ENCODE measurements around the gene CLCN5. TPM values are rescaled to one million over a fixed set of nuclear protein-coding genes. Genes with fewer than 3 reads are reported as not detected.

CLCN5 gene
- total RNA-seq, 1 donor from 2014 or later = 13.1 TPM

DNA sequence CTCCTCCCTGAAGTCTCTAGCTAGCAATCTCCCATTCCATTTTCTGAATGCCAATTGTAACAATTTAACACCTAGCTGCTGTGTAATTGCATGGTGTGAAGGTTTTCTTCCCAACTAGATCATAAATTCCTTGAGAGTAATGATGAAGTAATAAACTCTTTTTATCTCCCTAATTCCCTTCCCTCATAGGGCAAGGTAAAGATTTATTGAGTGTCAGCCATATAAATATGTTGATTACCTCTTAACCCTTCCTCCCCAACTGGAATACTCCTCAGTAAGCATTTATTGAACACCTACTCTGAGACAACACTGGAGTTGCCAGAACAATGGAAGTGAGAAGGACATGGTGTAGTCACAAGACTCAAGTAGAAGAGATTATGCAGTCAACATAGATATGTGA, 112.7 kb downstream of the CLCN5 start:
- H3K36me3 Mint-ChIP-seq (ENCODE audit: unreplicated experiment) = no peaks in the 10 kb centered on the region
- TF ChIP-seq, protein P1, sequence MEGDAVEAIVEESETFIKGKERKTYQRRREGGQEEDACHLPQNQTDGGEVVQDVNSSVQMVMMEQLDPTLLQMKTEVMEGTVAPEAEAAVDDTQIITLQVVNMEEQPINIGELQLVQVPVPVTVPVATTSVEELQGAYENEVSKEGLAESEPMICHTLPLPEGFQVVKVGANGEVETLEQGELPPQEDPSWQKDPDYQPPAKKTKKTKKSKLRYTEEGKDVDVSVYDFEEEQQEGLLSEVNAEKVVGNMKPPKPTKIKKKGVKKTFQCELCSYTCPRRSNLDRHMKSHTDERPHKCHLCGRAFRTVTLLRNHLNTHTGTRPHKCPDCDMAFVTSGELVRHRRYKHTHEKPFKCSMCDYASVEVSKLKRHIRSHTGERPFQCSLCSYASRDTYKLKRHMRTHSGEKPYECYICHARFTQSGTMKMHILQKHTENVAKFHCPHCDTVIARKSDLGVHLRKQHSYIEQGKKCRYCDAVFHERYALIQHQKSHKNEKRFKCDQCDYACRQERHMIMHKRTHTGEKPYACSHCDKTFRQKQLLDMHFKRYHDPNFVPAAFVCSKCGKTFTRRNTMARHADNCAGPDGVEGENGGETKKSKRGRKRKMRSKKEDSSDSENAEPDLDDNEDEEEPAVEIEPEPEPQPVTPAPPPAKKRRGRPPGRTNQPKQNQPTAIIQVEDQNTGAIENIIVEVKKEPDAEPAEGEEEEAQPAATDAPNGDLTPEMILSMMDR (IDR thresholded peaks at IDR 0.05) = no peak
- peaks cover 9% of the 10 kb centered on the region for H3K9me3 Mint-ChIP-seq (ENCODE audit: unreplicated experiment)
- DNase-seq (ENCODE audit: extremely low spot score, unreplicated experiment) = no peak
- H3K4me1 Mint-ChIP-seq (ENCODE audit: unreplicated experiment) = peaks cover 14% of the 10 kb centered on the region
- H3K27me3 Mint-ChIP-seq (ENCODE audit: unreplicated experiment) = no peaks in the 10 kb centered on the region
- H3K27ac Mint-ChIP-seq (ENCODE audit: unreplicated experiment) = no peak overlapping the region
- H3K4me3 Mint-ChIP-seq (ENCODE audit: unreplicated experiment) = no peak overlapping the region

DNA sequence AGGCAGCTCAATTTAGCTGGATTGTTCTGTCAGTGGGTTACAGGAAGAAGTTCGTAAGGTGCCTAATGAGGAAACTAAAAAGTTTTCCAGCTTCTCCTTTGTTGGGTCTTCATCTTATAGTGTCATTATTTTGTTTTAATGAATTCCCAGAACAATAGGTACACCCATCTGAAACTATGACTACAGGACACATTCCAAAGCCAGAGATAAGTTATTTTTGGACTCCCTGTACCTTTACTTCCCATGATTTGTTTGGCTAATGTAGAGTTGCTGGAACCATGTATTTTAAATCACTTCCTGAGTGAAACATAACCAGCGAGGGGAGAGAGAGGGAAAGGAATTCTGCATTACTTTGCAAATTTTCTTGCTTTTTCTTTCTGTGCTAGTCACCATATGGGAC, 114.0 kb downstream of the CLCN5 start:
- Mint-ChIP-seq H3K27me3 (ENCODE audit: unreplicated experiment) (no peaks in the 10 kb centered on the region), H3K36me3 (ENCODE audit: unreplicated experiment) (no peaks in the 10 kb centered on the region), H3K27ac (ENCODE audit: unreplicated experiment) (peak overlapping the region; percentile 35), H3K4me1 (ENCODE audit: unreplicated experiment) (peaks cover 14% of the 10 kb centered on the region), H3K4me3 (ENCODE audit: unreplicated experiment) (no peak overlapping the region), H3K9me3 (ENCODE audit: unreplicated experiment) (peaks cover 9% of the 10 kb centered on the region)
- TF ChIP-seq, protein P1 (IDR thresholded peaks at IDR 0.05) = no peak
- no peak for DNase-seq (ENCODE audit: extremely low spot score, unreplicated experiment)

DNA sequence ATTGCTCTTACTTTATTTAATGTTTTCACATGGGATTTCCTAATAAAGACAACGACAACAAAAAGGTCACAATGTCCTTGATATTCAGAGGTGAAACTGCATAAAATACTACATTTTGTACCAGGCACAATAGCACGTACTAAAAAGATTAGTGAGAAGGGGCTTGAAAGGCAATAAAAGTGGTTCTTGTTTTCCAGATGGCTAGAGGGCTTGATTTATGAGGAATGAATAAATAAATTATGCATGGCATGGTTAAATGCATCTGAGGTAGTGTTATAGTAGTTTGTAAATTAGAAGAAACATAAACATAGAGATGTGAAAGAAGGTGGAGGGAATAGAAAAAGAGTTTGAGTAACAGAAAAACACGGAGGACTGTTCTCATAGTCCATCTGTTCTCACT, 123.4 kb downstream of the CLCN5 start:
- Mint-ChIP-seq H3K4me1 (ENCODE audit: unreplicated experiment) (no peaks in the 10 kb centered on the region), H3K9me3 (ENCODE audit: unreplicated experiment) (peaks cover 7% of the 10 kb centered on the region), H3K4me3 (ENCODE audit: unreplicated experiment) (no peak overlapping the region)

DNA sequence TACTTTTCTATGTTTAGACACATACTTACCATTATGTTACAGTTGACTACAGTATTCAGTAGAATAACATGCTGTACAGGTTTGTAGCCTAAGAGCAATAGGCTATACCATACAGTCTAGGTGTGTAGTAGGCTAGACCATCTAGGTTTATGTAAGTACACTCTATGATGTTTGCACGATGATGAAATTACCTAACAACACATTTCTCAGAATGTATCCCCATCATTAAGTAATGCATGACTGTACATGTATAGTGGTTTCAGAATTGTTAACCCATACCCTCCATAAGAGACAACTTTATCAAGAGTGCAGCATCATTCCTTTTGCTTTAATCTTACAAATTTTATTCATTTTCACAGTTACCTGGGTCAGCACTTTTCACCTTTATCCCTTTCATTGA, 126.8 kb downstream of the CLCN5 start:
- Mint-ChIP-seq H3K4me1 (ENCODE audit: unreplicated experiment) (no peaks in the 10 kb centered on the region), H3K27ac (ENCODE audit: unreplicated experiment) (no peak overlapping the region), H3K4me3 (ENCODE audit: unreplicated experiment) (no peak overlapping the region), H3K9me3 (ENCODE audit: unreplicated experiment) (peaks cover 13% of the 10 kb centered on the region), H3K36me3 (ENCODE audit: unreplicated experiment) (no peaks in the 10 kb centered on the region), H3K27me3 (ENCODE audit: unreplicated experiment) (no peaks in the 10 kb centered on the region)
- TF ChIP-seq, protein P1 (IDR thresholded peaks at IDR 0.05) = no peak
- no peak for DNase-seq (ENCODE audit: extremely low spot score, unreplicated experiment)

More for the DNA sequence above, 123.4 kb downstream of the CLCN5 start:
- H3K27ac Mint-ChIP-seq (ENCODE audit: unreplicated experiment) = no peak overlapping the region
- DNase-seq (ENCODE audit: extremely low spot score, unreplicated experiment) = no peak
- H3K36me3 Mint-ChIP-seq (ENCODE audit: unreplicated experiment) = no peaks in the 10 kb centered on the region
- TF ChIP-seq, protein P1 (IDR thresholded peaks at IDR 0.05) = no peak
- H3K27me3 Mint-ChIP-seq (ENCODE audit: unreplicated experiment) = no peaks in the 10 kb centered on the region

DNA sequence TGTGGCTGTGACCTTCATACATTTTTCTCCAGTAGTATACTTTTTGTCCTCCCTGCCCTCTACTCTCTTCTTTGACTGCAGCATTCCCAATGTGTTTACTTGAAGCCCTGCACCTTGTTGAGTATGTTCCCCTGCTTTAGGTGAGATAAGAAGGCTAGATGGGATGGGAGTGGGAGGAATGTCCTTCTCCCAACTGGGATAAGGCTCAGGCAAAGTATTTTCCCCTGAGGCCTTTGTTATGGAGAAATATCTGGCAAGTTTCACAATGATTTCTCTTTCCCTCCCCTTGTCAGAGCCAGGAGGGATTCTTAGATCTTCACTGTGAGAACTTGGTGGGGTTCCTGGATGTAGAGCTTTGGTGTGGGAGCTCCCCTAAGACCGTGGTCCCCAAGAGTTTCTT, 131.8 kb downstream of the CLCN5 start:
- no peak for DNase-seq (ENCODE audit: extremely low spot score, unreplicated experiment)
- peaks cover 14% of the 10 kb centered on the region for H3K9me3 Mint-ChIP-seq (ENCODE audit: unreplicated experiment)
- TF ChIP-seq, protein P1 (IDR thresholded peaks at IDR 0.05) = no peak
- no peak overlapping the region for H3K27ac Mint-ChIP-seq (ENCODE audit: unreplicated experiment)
- no peaks in the 10 kb centered on the region for H3K4me1 Mint-ChIP-seq (ENCODE audit: unreplicated experiment)
- H3K27me3 Mint-ChIP-seq (ENCODE audit: unreplicated experiment) = no peaks in the 10 kb centered on the region
- H3K4me3 Mint-ChIP-seq (ENCODE audit: unreplicated experiment) = no peak overlapping the region
- no peaks in the 10 kb centered on the region for H3K36me3 Mint-ChIP-seq (ENCODE audit: unreplicated experiment)
